DMS 273 treated with DMSO at 0.1 percent for 48 hours (cell line): ENCODE data around the gene RACK1.

Source experiments
- DNase-seq: peaks from one replicate; lab custom pipeline; 2025; lab: John Stamatoyannopoulos, UW

Gene RACK1

DNA sequence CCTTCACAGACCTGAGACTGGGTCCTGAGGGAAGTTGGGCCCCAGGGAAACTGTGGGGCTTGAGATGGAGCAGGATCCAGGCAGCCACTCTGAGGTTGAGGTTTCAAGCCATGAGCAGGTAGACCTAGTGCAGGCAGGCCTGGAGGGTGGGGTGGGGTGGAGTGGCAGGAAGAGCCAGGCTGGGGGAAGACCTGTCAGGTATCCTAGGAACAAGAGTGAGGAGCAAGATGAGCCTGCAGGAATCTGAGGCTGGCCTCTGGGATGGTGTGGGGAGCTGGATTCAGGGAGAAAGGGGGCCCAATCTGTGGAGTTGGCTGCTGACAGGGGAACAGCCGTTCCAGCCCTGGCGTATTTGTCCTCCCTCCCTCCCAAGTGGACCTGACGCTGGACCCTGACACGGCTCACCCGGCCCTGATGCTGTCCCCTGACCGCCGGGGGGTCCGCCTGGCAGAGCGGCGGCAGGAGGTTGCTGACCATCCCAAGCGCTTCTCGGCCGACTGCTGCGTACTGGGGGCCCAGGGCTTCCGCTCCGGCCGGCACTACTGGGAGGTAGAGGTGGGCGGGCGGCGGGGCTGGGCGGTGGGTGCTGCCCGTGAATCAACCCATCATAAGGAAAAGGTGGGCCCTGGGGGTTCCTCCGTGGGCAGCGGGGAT is 9.8 kb downstream of the RACK1 start:
- no peak for DNase-seq

- DNase-seq = no peak
Observed at GRCh38 chr5:181233088-181233800, 10.5 kb downstream of the RACK1 start.

DNA sequence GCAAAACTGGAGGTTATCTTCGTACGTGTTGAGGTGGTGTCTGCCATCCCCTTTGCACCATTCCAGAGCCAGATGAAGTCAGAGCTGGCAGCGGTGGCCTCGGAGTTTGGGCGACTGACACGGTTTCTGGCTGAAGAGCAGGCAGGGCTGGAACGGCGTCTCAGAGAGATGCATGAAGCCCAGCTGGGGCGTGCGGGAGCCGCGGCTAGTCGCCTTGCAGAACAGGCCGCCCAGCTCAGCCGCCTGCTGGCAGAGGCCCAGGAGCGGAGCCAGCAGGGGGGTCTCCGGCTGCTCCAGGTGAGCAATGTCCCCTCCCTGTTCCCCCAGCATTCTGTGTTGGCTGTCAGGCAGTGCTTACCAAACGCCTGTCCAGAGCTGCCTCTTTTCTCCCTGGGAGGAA is 11.1 kb downstream of the RACK1 start:
- DNase-seq = no peak

DNA sequence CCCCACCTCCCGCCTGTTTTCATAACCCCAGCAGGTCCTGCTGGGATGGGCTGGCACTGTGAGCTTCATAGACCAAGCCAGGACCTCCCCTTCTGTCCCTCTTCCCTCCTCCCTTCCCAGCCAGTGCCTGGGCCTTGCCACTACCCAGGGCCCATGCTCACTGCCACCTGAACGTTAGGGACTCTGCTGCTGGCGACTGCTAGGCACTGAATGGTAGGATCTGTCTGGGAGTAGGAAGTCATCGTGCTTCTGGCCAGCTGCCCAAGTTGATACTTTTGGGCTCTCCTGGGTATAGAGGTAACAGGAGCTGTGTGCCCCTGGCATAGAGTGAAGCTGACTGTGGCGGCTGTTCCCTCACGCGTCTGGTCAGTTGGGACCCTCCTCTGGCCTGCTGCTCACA is 12.3 kb downstream of the RACK1 start:
- no peak for DNase-seq

GRCh38 chr5:181230551-181230950 is 13.2 kb downstream of the RACK1 start:
- DNase-seq = no peak

- no peak for DNase-seq
Observed at GRCh38 chr5:181229996-181230395, 13.7 kb downstream of the RACK1 start.

DNA sequence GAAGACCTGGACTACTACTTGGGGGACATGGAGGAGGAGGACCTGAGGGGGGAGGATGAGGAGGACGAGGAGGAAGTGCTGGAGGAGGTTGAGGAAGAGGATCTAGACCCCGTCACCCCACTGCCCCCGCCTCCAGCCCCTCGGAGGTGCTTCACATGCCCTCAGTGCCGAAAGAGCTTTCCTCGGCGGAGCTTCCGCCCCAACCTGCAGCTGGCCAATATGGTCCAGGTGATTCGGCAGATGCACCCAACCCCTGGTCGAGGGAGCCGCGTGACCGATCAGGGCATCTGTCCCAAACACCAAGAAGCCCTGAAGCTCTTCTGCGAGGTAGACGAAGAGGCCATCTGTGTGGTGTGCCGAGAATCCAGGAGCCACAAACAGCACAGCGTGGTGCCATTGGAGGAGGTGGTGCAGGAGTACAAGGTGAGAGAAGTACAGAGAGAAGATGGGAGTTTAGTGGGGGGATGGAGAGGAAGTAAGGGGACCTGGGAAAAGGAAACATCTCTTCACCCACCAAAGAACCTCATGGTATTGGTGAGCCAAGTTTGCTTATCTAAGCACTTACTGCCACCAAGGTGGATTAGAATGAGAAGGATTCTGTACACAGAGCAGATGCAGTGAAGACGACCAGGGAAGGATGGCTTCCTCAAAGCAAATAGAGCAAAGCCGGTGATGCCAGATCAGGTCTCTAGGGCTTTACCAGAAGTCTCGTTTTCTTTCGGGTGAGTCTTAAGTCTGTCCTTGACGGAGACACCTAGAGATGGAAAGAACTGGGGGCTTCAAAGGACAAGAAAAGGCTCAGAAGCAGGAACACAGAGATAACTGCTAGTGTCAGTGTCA is 19.1 kb downstream of the RACK1 start:
- no peak for DNase-seq

DNA sequence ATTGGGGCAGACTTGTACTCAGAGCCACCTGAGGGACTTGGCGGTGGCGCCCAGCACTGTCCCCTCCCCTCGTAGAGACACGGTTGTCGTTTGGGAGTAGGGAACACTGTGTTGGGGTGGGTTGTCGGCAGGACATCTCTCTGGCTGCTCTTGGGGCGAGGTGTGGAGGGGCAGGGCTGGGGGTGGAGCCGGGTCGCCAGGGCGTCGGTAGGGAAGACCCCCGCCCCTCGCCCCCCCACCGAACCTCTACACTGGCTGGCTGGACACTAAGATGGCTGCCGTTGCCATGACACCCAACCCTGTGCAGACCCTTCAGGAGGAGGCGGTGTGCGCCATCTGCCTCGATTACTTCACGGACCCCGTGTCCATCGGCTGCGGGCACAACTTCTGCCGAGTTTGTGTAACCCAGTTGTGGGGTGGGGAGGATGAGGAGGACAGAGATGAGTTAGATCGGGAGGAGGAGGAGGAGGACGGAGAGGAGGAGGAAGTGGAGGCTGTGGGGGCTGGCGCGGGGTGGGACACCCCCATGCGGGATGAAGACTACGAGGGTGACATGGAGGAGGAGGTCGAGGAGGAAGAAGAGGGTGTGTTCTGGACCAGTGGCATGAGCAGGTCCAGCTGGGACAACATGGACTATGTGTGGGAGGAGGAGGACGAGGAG is 19.8 kb downstream of the RACK1 start:
- DNase-seq = no peak

DNA sequence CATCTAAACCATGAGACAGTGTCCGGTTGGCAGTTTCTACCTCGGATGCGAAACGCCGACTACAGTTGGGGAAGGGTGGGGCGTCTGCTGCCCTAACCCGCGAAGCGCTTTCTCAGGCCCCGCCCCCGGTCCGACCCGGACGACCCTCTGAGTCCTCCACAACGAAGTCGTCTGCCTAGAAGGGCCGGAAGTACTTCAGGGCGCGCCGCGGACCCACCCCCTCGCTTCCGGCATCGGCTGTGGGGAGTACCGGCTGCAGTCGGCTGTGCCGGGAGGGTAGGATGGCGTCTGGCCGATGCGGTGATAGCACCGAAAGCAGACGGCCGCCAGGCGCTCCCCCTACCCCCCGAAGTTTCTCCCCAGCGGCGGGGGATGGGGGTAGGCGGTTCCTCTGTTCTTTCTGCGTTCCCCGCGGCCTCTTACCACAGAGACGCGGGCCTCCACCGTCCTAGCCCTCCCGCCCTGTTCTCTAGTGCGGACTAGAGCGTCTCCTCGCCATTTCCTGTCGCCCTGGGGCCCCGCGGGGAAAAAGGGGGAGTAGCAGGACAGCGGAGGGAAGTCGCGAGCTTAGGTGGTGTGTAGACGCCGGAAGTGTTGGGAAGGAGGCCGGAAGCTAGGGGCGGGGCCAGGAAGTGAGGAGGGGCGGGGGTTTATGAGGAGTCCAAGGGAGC is 20.5 kb downstream of the RACK1 start, which contains the start of gene TRIM41:
TRIM41 (plus strand) TSS at position 224 of the 671 bp plus-strand sequence. CDS start 719 bp downstream, outside the sequence.
- no peak for DNase-seq

- DNase-seq = no peak
Observed at GRCh38 chr5:181222630-181223057, 21.1 kb downstream of the RACK1 start.

DNA sequence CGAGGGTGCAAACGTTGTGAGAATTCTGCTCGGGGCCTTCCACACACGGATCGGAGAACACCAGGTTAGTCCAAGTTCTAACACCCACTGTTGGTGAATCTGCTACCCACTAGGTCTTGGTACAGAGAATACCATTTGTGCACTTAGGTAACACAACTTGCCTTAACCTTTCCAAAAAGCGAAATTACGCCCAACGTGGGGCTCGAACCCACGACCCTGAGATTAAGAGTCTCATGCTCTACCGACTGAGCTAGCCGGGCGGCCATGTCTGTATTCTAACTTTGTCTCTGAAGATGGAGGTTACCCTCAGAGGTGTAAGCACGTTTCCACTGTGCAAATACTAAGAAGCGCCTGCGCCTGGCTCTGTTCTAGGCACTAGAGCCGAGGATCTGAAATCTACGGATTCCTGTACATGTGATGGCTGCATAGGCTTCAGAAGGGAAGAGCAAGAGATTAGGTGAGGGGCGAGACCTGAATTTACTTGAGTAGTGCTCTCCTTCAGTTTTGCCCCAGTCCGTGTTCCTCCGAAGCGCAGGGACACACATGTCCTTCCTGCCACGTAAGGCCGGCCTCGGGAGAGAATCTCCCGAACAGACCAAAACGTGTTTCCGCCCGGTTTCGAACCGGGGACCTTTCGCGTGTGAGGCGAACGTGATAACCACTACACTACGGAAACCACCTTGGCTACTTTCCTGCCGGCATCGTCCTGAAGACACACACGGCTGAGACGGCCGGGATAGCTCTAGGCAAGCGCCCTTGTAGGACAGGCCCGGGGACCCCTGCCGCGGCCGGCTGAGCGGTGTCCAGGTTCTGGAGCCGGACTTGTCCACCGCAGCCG is 21.7 kb downstream of the RACK1 start:
- no peak for DNase-seq

GRCh38 chr5:181221105-181221791 is 22.5 kb downstream of the RACK1 start:
- no peak for DNase-seq

GRCh38 chr5:181220178-181220515 is 23.6 kb downstream of the RACK1 start:
- no peak for DNase-seq

- no peak for DNase-seq
Observed at GRCh38 chr5:181219262-181220177, 24.2 kb downstream of the RACK1 start.

DNA sequence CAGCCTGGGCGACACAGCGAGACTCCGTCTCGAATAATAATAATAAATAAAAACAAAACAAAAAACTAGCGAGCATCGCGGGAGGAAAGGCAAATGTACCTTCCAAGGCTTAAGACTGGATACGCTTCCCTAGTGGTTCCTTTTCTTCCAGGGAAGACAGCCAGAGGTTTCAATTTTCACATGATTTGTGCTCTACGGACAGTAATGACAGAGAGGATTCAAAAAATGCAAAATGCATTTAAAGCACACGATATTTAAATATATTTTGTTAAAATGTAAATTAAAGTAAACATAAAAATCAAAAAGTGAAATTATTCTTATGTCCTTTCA is 24.9 kb downstream of the RACK1 start:
- DNase-seq = no peak

DNA sequence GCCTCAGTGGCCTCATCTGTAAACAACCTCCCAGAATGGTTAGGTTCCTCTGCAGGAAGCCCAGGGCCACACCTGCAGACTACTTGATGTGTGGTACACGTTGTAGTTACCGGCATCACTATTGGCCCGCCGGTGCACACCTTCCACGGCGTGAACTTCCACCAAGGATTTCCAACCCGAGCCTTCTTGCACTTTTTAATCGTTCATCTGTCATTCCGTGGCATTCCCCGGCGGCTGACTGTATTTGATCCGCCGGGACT is 26.0 kb downstream of the RACK1 start:
- no peak for DNase-seq

DNA sequence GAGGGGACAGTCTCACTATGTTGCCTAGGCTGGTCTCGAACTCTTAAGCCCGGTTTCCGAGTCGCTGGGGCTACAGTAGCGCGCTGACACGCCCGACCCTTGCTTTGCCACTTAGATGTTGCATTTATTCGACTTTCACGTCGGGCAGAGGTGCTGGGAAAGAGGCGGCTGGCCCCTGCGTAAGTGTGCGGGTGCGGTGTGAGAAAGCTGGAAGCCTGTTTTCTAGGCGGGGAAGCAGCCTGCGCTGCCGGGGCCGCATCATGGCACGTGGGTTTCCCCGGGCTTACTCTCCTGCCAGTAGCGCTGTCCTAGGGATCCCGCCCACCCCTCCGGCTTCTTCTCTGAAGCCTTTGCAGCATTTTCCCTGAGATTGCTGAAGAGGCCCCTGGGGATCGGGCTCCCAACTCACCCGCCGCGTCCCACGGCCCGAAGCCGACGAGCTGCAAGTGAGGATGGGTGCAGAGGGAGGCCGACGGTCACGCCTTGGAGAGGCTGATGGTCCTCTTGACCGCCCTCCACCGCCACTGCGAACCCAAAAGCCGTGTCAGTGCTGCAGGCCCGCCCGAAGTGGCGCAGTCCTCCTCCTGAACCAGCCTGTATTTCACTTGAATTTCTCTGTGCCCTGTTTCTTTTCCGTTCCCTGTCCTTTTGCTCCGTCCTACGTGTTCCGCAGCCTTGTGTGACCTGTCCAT is 26.4 kb downstream of the RACK1 start:
- DNase-seq = no peak

GRCh38 chr5:181215997-181216989 is 27.4 kb downstream of the RACK1 start:
- DNase-seq = no peak
